NCI-H82 treated with DMSO at 0.1 percent for 48 hours (cell line): ENCODE data around the gene ATXN7.

Source experiments
- DNase-seq: peaks from one replicate; lab custom pipeline; 2025; ENCODE audit not compliant: unreplicated experiment; lab: John Stamatoyannopoulos, UW

ATXN7 gene

GRCh38 chr3:63905731-63906620 lies 42.3 kb downstream of the ATXN7 start:
- DNase-seq, result no peak

DNA sequence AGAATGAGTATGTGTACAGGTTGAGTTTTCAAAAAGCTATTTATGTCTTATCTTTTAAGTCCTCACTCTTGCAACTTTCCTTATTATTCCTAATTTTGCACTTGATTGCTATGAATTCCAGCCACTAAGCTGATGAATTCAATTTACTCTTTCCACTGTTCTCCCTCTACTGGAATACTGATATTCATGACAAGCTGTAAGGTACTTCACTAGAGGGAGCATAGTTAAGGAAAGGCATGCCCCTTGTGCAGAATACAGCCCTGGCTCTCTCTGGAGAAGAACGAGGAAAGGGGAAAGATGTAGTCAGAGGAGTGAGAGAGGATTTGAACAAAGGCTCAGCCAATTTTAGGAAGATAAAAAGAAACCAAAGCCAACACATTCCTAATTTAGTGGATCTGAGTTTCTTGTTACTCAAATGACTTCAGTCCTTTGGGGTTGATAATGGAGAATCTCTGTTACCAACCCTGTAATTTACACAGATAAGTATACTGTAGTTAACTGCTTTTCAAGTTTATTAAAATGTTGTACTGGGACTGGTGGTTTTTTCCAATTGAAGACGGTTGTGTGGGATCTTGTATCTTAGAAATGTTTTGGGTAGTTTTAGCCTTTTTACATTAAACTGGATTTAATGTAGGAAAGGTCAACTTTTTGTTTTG lies 44.5 kb downstream of the ATXN7 start:
- no peak for DNase-seq

DNA sequence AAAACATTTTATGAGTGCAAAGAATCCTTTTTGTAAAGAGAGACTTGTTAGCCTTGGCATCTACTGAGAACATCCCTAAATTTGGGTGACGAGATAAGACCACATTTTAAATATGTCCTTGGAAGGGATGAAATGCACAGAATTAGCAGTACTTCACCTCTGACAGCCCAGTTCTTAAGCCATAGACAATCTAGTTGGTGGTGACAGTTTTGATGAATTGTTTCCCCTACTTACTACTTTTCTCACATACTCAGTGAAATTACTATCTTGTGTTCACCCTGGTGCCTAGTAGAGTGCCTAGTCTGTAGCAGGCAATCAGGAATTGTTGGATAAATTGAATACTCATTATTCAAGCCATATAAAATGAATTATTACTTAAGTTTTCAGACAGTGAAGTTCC lies 45.1 kb downstream of the ATXN7 start:
- no peak for DNase-seq

DNA sequence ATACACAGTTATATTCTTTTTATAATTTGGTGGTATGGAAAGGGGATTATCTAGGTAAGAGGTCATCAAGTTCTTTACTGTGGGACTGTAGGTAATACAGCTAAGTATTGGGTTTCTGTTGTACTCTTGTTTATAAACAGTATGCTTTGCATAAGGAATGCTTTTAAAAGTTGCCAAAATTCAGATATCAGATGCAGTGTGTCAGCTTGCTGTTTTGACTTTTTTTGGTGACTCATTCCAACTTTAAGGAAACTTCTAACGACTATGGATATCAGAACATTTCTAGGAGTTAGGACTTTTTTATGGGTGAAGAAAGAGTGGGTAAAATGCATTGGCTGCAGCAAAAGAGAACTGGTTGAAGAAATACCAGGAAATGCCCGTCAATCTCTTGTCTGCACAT lies 45.8 kb downstream of the ATXN7 start:
- DNase-seq, result no peak

DNA sequence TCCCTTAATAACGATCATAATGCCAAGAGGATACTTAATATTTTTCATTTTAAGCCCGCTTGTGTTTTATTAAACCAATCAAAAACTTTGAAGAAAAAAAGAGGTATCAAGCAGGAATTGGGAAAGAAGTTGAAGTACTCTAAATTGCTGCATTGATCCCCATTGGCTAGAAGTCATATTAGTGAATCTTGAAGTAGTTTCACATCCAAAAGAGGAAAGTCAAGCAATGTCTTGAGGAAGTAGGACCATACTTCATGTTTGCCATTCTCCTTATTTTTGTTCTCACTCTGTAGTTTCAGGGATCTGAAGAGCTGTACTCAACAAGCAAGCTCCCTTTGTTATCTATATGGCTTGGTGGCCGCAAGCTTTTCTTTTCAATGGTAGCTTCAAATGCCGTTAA lies 46.3 kb downstream of the ATXN7 start:
- DNase-seq, result no peak

GRCh38 chr3:63910891-63911290 lies 47.2 kb downstream of the ATXN7 start:
- DNase-seq, result no peak

DNA sequence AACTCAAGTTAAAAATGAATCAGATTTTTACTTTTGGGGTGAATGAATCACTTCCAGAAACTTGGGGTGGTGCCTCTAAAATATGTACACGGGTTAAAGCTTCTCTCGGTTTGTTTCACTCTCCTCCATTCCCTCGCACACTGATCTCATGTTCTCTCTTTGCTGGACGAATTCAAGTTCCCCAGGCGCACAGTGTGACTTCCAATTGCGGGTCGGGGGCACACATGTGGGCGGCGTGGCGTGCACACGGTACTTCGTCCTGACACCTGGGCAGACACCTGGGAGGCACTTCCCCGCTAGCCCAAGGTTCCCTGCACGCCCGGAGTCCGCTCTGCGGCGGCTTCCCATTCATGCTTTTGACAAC lies 47.8 kb downstream of the ATXN7 start:
- DNase-seq, result no peak

GRCh38 chr3:63911873-63912767 lies 48.5 kb downstream of the ATXN7 start, which contains the start of gene SCAANT1:
SCAANT1 (minus strand) TSS chr3:63912383.
- peak; percentile 9 for DNase-seq

DNA sequence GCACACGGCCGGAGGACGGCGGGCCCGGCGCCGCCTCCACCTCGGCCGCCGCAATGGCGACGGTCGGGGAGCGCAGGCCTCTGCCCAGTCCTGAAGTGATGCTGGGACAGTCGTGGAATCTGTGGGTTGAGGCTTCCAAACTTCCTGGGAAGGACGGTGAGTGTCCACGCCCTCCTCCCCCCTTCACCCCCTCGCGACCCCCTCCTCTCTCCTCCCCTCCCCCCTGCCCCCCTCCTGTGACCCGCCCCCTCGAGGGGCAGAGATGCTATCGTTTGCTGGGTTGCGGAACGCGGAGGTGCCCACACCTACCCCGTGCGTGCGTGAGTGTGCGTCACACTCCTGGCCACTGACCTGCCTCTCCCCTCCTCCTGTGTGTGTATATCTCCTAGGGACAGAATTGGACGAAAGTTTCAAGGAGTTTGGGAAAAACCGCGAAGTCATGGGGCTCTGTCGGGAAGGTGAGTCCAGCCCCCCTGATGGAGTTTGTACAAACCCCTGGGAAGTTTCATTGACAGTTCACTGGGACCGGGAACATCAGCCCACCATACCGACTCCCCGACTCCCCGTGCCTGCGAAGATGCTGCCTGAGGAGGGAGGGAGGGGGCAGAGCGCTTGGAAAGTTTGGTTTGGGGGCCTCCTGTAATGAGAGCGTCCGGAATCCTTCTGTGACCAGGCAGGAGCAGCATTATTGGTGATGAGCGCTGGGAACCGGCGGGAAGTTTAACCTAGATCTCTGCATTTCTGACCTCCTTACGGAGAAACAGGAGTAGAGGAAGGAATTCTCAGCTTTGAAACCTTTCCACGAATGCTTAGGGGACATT lies 49.3 kb downstream of the ATXN7 start:
- no peak for DNase-seq

- DNase-seq, result no peak
Observed at GRCh38 chr3:63914312-63914711, 50.6 kb downstream of the ATXN7 start.

DNA sequence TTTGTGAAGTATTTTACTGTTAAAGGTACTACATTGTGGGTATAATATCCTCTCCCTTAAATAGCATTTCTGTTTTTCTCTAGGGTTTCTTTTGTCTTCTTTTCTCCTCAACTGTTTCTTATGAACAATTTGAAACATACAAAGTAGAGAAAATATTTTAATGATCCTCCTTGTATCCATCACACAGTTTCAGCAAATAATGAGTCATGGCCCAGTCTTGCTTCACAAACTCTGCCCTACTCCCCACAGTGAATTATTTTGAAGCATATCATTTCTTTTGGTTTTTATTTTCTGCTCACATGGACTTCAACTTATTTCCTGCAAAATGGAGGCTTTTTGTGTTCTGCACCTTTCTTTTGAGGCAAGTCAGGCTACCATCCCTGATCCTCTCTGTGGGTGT lies 54.7 kb downstream of the ATXN7 start:
- no peak for DNase-seq

GRCh38 chr3:63920001-63920400 lies 56.3 kb downstream of the ATXN7 start:
- no peak for DNase-seq

- no peak for DNase-seq
Observed at GRCh38 chr3:63921741-63922482, 58.2 kb downstream of the ATXN7 start.

DNA sequence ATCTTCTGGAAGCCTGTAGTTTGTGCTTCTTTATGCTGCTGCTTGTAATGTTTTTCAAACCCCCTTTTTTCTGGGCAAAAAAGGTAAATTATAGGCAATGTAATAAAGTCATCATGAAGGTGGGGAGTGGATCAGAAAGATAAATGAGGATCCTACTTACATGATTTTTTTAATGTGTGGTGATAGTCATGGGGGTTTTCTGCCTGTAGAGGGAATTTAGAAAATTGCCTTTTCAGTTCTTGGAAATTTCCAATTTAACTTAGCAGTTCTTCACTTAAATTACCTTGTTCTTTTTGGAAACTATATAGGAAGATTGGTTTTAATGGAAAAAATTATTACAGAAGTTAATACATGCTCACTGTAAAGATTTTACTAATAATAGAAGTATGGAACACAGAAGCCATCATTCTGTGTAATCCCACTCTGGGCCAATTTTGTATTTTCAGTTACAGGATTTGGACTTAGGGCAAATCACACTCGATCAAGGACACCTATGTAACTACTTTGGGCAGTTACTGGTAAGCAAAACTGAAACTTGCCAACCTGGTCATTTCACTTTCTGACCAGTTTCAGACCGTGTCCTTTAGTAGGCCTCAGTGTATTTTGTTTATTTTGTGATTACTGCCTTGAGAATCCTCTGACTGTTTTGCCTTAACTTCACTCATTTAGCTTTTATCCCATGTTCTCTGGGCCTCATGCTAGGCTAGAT lies 59.0 kb downstream of the ATXN7 start:
- no peak for DNase-seq

DNA sequence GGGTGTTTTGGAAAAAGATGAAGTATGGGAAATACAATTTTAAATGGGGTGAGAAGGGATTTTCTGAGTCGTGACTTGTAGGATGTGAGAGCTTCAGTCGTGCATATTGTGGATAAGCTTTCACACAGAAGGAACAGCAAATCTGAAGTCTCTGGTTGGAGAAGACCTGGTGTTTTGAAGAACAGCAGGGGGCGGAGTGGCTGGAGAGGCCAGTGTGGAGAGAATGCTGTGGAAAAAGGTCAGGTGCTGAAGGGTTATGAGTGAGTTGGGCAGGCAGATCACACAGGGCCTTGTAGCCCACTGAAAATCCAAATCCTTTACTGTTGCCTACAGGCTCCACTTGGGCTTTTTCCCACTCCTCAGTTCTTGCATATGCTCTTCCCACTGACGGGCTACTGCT lies 62.6 kb downstream of the ATXN7 start:
- no peak for DNase-seq

- no peak for DNase-seq
Observed at GRCh38 chr3:63927422-63928280, 64.0 kb downstream of the ATXN7 start.

GRCh38 chr3:63931290-63931689 lies 67.6 kb downstream of the ATXN7 start:
- no peak for DNase-seq

DNA sequence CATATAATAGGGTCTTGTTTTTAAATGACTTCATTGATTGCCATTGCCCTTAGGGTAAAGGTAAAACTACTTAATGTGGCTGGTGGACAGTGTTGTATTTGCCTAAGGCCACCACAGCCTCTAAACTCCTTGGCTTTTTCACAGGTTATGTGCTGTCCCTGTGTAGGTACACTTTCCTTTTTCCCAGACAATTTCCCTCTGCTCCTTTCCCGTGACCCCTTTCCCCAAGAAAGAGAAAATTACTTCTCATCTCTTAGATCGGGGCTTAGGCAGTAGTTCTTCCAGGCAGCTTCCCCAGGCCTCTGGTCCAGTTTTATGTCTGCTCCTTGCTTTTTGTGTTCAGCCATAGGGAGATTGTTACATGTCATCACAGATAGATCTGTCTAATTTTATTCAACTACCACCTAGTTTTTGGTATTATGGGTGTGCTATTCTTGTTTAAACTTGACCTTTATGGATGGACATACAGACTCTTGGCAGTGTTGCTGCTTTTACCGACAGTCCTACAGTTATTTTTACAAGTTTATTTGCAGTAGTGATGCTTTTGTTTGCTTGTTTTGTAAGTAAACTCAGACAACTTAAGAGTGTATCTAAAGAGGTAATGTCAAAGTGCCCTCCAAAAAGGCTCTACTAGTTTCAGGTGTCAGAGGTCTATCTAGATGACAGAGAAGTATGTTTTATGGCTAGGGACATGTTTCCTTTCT lies 69.0 kb downstream of the ATXN7 start:
- DNase-seq, result no peak
